SU-DHL-6 (cell line): ENCODE measurements around the gene PPARD.
"Not testable (repeated sequence)": the region's sequence is repeated elsewhere in the genome, so short reads cannot be mapped to it uniquely, and the experiment has no call there.

ENCODE experiments used
- H2AFZ ChIP-seq: fragments of 200-600 bp; sonication (generic); 2 replicates; pipeline ENCODE4 v1.6.1; 2014; ENCODE audit warnings: low read depth, mild to moderate bottlenecking, moderate library complexity, mixed read lengths, antibody characterized with exemption, low read length; ENCODE audit not compliant: severe bottlenecking
- H3F3A ChIP-seq: fragments of 200-600 bp; shearing (Covaris generic); 2 replicates; pipeline ENCODE4 v1.6.0; 2016; ENCODE audit warnings: antibody characterized with exemption, mild to moderate bottlenecking; ENCODE audit not compliant: insufficient read depth
- H3K27ac ChIP-seq: fragments of 200-600 bp; sonication (generic); 2 replicates; pipeline ENCODE4 v1.5.1; 2016; ENCODE audit warnings: low read depth, mild to moderate bottlenecking, low read length, moderate library complexity, mixed read lengths
- H3K27me3 ChIP-seq: fragments of 200-600 bp; sonication (generic), shearing (Covaris generic); 2 replicates; pipeline ENCODE4 v1.6.0; 2014; ENCODE audit warnings: mild to moderate bottlenecking, low read length
- H3K36me3 ChIP-seq: fragments of 200-600 bp; sonication (generic); 2 replicates; pipeline ENCODE4 v1.6.1; 2014; ENCODE audit warnings: mild to moderate bottlenecking, low read length, mixed read lengths
- H3K4me2 ChIP-seq: fragments of 300-600, 200-600 bp; shearing (Covaris generic), sonication (generic); 2 replicates; pipeline ENCODE4 v1.6.0; 2014; ENCODE audit warnings: low read length, low read depth, mild to moderate bottlenecking; ENCODE audit not compliant: poor library complexity, severe bottlenecking
- H3K4me3 ChIP-seq: fragments of 200-600 bp; sonication (generic); 2 replicates; pipeline ENCODE4 v1.5.1; 2014; ENCODE audit warnings: antibody characterized with exemption, low read length, mild to moderate bottlenecking, mixed read lengths; ENCODE audit not compliant: insufficient read depth, poor library complexity, severe bottlenecking
- H3K79me2 ChIP-seq: fragments of 200-600 bp; sonication (generic); 2 replicates; pipeline ENCODE4 v1.6.1; 2014; ENCODE audit warnings: mild to moderate bottlenecking, low read length, moderate library complexity; ENCODE audit not compliant: insufficient read depth
- H3K9ac ChIP-seq: fragments of 200-600 bp; sonication (generic); 2 replicates; pipeline ENCODE4 v1.7.0; 2014; ENCODE audit warnings: mild to moderate bottlenecking, low read length
- H3K9me2 ChIP-seq: fragments of 200-600 bp; sonication (generic); replicated peaks from 2 replicates; pipeline ENCODE4 v1.6.1; 2014; ENCODE audit warnings: low read length; ENCODE audit not compliant: insufficient read depth
- H3K9me3 ChIP-seq: fragments of 200-600 bp; sonication (generic); 2 replicates; pipeline ENCODE4 v1.6.1; 2014; ENCODE audit warnings: low read length, mixed read lengths; ENCODE audit not compliant: insufficient read depth
- H4K20me1 ChIP-seq: fragments of 200-600 bp; sonication (generic); 2 replicates; pipeline ENCODE4 v1.6.1; 2014; ENCODE audit warnings: low read depth, mild to moderate bottlenecking, antibody characterized with exemption, low read length, moderate library complexity, mixed read lengths
- EZH2phosphoT487 ChIP-seq: fragments of 200-600 bp; sonication (generic), shearing (Covaris generic); conservative IDR thresholded peaks from 2 replicates; pipeline ENCODE4 v1.6.1; 2018; ENCODE audit warnings: mild to moderate bottlenecking, antibody characterized with exemption, low read length, moderate library complexity, mixed read lengths
- TF ChIP-seq, protein P1 (sequence below): fragments of 200-600 bp; sonication (generic); IDR thresholded peaks from one replicate; pipeline ENCODE4 v1.5.1; 2017; ENCODE audit warnings: antibody characterized with exemption, mild to moderate bottlenecking, low read length, moderate library complexity; ENCODE audit not compliant: insufficient read depth, poor library complexity, severe bottlenecking

Gene PPARD

DNA sequence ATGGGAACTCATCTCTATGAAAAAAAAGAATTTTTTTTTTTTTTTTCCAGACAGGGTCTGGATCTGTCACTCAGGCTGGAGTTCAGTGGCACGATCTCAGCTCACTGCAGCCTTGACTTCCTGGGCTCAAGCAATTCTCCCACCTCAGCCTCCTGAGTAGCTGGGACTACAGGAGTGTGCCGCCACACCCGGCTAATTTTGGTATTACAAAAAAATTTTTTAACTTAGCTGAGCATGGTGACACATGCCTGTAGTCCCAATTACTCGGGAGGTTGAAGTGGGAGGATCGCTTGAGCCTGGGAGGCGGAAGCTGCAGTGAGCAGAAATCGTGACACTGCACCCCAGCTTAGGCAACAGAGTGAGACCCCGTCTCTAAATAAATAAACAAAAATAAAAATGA, 37.2 kb upstream of the PPARD start:
- Histone ChIP-seq H3K9me3 (no peaks in the 10 kb centered on the region), H4K20me1 (no peaks in the 10 kb centered on the region), H3K27me3 (no peaks in the 10 kb centered on the region), H3K36me3 (no peaks in the 10 kb centered on the region), H2AFZ (no peak overlapping the region), H3F3A (peaks cover 24% of the 10 kb centered on the region), H3K9ac (no peak overlapping the region), H3K79me2 (peaks cover 20% of the 10 kb centered on the region; the same call in 1 of the 2 replicates), H3K4me2 (no peak overlapping the region), H3K9me2 (no peaks in the 10 kb centered on the region), H3K27ac (no peak overlapping the region), H3K4me3 (no peak overlapping the region)
- TF ChIP-seq, protein P1, sequence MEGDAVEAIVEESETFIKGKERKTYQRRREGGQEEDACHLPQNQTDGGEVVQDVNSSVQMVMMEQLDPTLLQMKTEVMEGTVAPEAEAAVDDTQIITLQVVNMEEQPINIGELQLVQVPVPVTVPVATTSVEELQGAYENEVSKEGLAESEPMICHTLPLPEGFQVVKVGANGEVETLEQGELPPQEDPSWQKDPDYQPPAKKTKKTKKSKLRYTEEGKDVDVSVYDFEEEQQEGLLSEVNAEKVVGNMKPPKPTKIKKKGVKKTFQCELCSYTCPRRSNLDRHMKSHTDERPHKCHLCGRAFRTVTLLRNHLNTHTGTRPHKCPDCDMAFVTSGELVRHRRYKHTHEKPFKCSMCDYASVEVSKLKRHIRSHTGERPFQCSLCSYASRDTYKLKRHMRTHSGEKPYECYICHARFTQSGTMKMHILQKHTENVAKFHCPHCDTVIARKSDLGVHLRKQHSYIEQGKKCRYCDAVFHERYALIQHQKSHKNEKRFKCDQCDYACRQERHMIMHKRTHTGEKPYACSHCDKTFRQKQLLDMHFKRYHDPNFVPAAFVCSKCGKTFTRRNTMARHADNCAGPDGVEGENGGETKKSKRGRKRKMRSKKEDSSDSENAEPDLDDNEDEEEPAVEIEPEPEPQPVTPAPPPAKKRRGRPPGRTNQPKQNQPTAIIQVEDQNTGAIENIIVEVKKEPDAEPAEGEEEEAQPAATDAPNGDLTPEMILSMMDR, result no peak
- TF ChIP-seq EZH2phosphoT487, result no peak

DNA sequence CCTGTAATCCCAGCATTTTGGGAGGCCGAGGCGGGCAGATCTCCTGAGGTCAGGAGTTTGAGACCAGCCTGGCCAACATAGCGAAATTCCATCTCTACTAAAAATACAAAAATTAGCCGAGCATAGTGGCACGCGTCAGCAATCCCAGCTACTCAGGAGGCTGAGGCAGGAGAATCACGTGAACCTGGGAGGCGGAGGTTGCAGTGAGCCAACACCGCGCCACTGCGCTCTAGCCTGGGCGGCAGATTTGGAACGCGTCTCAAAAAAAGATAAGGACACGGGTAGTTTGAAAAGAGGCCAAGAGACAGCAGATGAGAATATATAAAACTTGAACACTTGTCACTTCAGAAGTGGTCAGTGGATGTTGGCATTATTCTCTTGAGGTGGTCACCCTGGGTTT, 35.2 kb upstream of the PPARD start:
- H3K27me3 ChIP-seq, H4K20me1 ChIP-seq, H2AFZ ChIP-seq, H3K9me3 ChIP-seq, H3K9ac ChIP-seq, H3K9me2 ChIP-seq, H3K27ac ChIP-seq, H3K36me3 ChIP-seq, H3K4me3 ChIP-seq, H3K4me2 ChIP-seq: not testable (repeated sequence)
- H3F3A ChIP-seq, result peaks cover 10% of the 10 kb centered on the region
- peaks cover 17% of the 10 kb centered on the region; the same call in 1 of the 2 replicates for H3K79me2 ChIP-seq

DNA sequence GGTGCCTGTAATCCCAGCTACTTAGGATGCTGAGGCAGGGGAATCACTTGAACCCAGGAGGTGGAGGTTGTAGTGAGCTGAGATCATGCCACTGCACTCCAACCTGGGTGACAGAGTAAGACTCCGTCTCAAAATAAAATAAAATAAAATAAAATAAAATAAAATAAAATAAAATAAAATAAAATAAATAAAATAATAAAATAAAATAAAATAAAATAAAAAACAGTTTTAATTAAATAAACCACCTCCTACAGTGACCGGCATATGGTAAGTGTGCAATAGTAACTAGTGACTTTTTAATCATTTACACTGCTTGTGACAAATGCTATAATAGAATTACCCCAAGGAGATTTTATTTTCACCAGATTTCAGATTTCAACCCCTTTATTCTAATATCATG, 33.8 kb upstream of the PPARD start:
- Histone ChIP-seq H3K79me2 (peaks cover 12% of the 10 kb centered on the region; the same call in 1 of the 2 replicates), H3F3A (peaks cover 14% of the 10 kb centered on the region)
- not testable (repeated sequence) for H3K27ac ChIP-seq, H3K27me3 ChIP-seq, H3K4me3 ChIP-seq, H3K9me3 ChIP-seq, H3K9ac ChIP-seq, H4K20me1 ChIP-seq, H2AFZ ChIP-seq, H3K4me2 ChIP-seq, H3K36me3 ChIP-seq, H3K9me2 ChIP-seq

DNA sequence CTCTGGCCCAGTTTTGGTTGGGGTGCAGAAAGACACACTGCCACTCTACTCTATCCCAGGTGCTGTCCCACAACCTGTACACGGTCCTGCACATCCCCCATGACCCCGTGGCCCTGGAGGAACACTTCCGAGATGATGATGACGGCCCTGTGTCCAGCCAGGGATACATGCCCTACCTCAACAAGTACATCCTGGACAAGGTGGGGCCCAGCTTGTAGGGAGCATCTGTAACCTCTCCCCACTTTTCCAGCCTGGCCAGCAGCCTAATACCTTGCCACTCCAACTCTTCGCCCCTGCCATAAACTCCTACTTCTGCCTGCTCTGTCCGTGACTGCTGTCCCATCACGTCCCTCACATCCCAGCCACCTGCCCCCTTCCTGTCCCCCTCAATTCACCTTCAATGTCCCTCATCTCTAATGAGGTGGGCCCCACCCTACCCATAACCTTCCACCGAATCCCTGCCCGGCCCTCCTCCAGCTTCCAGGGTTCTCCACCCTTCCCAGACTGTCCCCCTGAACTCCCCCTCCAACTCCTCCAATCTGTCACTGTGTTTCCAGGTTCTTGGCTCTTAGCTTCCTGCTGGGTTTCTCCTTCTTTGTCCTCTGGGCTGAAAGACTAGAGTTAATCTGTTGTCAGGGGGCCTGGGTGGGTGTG, 32.6 kb upstream of the PPARD start:
- no peak overlapping the region for H3K9ac ChIP-seq
- H3K79me2 ChIP-seq, result 0 out of 2 replicates have a peak, but pooled peaks cover 2% of the 10 kb centered on the region
- no peaks in the 10 kb centered on the region for H3K9me3 ChIP-seq
- no peak overlapping the region for H3K4me2 ChIP-seq
- no peak overlapping the region for H3K4me3 ChIP-seq
- no peak overlapping the region for H2AFZ ChIP-seq
- no peak overlapping the region for H3K27ac ChIP-seq
- no peaks in the 10 kb centered on the region for H4K20me1 ChIP-seq
- TF ChIP-seq, protein P1, result no peak
- no peak for TF ChIP-seq EZH2phosphoT487
- no peaks in the 10 kb centered on the region for H3K36me3 ChIP-seq
- no peaks in the 10 kb centered on the region for H3K27me3 ChIP-seq
- H3F3A ChIP-seq, result peaks cover 16% of the 10 kb centered on the region
- no peaks in the 10 kb centered on the region for H3K9me2 ChIP-seq
